HG03135 (cell line): ENCODE measurements around the gene SOX12.
A peak's percentile ranks its signal among the peaks of the same experiment; 100 is the strongest.

ENCODE experiments used
- ATAC-seq: cut with Tn5 transposase; IDR thresholded peaks from one replicate; pipeline ENCODE4 v1.9.1; 2021; ENCODE audit warnings: mild to moderate bottlenecking, moderate library complexity; ENCODE audit not compliant: unreplicated experiment

SOX12 gene

DNA sequence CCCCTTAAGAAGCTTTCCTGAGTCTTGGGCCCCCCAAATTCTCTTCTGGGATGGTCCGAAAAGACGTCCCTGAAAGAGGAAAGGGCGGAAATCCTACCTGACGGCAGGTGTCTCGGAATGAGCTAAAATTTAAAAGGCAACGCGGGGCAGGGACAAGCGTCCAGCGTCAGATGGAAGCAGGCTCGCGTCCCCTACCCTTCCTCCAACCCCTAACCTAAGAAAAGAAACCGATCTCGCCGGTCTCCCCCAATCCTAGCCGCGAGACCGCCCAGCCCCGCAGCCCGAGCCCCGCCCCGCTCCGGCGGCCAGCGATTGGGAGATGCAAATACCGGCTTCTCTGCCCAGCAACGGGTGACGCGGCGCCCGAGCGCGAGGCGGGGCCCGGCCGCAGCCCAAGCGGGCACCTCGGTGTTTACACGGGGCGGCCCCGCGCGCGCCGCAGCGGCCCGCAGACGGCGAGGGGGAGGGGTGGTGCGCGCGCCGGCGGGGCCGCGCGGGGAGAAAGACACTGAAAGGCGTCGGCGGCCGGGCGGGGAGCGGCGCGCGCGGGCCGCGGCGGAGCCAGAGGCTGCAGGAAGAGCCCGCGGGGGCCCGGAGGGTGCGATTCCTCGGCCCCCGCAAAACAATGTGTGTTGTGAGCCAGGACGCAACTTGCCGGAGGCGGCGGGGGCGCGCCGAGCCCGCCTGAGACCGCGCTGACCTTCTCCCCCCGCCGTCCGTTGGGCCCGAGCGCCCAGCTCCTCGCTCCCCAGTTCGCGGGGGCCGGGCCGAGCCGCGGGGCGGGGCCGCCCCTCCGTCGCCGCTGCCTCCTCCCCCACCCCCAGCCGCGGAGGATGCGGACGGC lies at the start of gene SOX12:
TSS of gene SOX12 (plus strand) at position 508 of the 844 bp plus-strand sequence. CDS start 373 bp downstream, outside the sequence.
- ATAC-seq: peak; percentile 77

DNA sequence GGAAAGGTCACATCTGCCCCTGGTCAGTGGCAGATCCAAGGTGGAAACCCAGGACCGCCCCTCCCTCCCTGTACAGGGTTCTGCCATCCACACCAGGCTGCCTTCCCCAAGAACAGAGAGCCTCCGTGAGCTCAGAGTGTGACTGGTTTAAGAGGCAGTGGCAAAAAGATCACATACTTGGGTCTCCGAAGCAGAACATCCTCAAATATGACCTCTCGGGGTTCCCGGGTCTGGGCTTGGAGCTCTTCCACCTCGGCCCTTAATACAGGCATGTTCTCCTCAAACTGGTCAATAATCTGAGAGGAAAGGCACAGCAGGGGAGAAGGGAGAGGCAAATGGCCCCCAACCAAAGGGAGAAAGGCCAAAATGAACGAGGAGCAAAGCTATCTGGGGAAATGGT lies 49.6 kb upstream of the SOX12 start:
- no peak for ATAC-seq

DNA sequence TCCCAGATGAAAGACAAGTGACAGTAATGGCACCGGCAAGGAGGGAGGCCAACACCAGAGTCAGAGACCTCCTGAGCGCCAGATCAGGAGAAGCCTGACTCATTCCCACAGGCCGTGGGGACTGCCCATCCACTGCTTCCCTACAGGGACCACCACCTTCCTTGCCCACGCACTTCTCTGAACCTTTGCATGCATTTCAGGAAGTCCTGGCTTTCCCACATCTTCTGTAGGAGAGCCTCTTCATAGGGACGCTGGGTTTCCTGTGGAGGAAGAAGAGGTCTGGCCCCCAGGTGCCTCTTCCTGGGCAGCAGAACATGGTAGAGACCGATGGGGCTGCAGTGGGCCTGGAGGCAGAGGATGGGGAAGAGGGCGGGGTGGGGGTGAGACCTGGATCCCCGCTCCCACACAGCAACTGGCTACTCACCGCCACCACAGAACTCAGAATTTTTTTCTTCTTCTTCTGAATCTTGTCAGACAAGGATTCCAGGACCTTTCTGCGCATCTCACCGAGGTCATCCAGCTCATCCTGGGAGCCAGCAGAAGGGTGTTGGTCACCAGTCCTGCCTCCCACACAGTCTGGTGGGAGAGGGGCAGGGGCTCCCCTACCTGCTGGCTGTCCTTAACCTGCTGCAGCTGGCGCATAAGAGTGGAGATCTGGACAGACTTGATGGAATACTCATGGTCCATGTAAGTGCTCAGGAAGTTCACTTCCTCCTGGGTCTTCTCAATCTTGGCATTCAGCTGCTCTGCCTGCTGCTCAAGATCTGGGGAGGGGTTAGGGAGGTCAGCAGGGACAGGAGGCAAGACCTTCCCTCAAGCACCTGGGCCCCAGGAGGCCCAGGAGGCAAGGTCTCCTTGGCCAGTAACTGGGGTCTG lies 48.5 kb upstream of the SOX12 start:
- no peak for ATAC-seq

DNA sequence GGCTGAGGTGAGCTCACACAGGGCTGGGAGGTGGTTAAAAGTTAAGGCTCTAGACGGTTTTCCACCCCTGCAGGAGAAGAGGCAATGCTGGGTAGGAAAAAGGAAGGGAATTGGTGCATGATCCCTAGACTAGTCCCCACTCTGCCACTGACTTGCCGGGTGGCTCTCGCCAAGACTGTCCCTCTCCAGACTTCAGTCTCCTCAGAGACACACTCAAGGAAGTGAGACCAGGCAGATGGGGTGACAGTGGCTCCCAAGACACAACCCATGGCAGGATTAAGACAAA lies 47.9 kb upstream of the SOX12 start:
- no peak for ATAC-seq

DNA sequence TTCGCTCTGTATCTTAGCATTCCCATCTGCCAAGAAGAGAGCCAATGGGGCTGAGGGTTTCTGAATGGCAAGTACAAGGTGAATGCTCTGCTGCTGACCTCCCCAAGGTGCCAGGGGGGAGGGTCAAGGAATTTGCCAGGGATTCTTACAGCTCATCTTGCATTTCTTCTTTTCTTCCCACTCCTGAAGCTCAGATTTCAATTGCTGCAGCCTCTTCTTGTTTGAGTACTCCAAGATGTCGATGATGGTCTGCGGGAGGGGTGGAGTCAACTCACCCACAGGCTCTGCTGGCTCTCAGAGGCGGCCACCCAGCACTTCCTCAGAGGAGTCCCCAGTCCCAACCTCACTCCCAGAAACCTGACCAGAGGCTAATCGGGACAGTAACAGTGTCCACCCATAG lies 47.2 kb upstream of the SOX12 start:
- ATAC-seq: no peak

DNA sequence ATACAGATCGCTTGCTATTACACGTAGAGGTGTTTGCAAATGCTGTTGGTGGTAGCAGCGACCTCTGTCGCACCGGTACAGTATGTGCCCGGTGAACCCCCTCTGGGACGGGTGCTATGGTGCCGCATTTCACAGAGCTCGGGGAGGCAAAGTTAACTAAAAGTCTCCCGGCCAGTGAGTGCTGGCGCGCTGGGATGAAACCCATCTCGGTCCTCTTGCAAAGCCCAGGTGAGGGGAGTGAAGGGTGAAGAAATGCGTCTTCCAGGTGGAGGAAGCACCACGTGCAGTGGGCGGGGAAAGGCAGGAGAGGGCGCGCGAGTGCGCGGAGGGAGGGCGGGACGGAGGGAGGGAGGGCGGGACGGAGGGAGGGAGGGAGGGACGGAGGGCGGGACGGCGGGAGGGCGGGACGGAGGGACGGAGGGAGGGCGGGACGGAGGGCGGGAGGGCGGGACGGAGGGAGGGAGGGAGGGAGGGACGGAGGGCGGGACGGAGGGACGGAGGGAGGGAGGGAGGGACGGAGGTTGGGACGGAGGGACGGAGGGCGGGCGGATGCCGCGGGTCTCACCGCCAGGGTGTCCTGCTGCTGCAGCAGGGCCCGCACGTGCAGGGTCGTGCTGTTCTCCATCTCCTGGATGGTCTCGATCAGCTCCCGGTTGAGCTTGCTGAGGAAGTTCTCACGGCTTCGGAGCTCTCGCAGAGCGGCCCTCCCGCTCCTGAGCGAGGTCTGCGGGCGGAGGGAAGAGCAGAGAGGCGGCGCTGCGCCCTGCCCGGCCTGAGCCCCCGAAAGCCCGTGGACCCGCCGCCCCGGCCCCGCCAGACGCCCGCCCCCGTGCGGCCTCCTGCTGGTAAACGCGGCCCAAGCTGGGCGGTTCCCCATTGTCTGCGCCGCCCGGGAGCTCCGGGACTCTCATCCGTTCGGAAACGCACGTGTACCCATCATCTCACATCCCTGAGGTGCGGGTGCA lies 46.5 kb upstream of the SOX12 start:
- ATAC-seq: no peak

DNA sequence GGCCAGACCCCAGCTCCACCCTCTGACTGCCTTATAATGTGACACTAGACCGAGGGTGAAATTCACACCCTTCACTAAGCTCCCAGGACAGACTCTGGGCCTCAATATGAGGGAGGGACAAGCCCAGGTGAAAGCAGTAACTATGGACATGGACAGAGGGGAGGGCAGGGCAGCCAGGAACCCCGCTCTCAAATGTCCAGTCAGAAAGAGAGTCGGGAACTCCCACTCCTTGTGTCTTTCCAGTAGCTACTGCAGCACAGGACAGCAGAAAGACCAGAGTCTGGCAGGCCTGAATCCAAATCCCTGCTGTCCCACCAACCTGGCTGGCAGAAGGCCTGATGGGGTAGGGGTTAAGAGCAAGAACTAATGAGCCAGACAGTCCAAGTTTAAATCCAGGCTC lies 41.2 kb upstream of the SOX12 start:
- no peak for ATAC-seq

DNA sequence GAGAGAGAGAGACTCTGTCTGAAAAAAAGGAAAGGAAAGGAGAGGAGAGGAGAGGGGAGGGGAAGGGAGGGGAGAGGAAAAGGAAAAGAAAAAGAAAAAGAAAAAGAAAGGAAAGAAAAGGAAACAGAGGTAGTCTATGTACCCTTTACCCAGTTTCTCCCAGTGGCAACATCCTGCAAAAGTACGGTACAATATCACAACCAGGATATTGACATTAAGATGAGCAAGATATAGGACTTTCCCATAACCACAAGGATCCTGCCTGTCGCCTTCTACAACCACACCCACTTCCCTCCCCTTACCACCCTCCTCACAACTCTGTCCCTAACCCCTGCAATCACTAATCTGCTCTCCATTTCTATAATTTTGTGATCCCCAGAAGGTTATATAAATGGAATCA lies 38.8 kb upstream of the SOX12 start:
- no peak for ATAC-seq

DNA sequence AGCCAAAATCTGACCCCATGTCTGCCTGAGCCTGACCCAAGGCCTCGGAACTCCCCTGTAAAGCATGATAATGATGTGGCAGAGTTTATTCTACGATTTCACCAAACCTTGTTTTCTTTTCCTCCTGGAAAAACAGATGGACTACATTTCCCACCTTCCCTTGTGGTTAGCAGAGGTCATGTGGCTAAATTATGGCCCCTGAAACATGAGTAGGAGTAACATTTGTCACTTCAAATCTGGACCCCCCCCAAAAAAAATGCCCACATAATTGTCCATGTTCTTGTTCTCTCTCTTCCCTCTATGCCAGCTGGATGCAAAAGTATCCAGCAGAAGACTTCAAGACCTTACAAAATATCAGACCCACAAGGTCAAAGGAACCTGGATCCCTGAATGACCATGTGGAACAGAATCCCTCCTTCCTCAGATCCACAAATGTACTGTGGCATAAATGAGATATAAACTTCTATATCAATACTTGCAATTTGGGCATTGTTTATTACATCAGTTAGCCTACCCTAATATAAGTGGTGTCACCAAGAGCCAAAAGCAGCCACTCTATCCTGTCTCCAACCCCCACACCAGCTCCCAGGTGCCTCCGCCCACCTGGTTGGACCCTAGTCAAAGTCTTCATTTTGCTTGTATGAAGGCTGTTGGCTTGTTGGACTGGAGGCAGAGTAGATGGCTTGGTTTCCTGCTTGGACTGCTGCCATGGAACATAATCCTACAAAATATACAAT lies 36.2 kb upstream of the SOX12 start:
- ATAC-seq: no peak

DNA sequence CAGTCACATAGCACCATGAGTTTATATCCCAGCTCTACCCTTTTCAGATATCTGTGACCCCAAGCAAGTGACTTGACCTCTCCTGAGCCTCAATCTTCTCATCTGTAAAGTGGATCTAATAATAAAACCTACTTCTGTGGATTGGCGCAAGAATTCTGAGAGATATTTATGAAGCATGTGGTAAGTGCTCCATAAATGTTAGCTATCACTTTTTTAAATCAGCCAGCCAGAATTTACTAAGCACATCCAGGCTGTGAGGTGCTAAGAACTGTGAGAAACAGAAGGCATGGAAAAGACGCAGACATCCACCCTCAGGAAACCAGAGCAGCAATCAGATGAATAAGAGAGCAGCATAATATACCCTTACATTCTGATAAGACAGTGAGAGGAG lies 35.7 kb upstream of the SOX12 start:
- ATAC-seq: no peak

DNA sequence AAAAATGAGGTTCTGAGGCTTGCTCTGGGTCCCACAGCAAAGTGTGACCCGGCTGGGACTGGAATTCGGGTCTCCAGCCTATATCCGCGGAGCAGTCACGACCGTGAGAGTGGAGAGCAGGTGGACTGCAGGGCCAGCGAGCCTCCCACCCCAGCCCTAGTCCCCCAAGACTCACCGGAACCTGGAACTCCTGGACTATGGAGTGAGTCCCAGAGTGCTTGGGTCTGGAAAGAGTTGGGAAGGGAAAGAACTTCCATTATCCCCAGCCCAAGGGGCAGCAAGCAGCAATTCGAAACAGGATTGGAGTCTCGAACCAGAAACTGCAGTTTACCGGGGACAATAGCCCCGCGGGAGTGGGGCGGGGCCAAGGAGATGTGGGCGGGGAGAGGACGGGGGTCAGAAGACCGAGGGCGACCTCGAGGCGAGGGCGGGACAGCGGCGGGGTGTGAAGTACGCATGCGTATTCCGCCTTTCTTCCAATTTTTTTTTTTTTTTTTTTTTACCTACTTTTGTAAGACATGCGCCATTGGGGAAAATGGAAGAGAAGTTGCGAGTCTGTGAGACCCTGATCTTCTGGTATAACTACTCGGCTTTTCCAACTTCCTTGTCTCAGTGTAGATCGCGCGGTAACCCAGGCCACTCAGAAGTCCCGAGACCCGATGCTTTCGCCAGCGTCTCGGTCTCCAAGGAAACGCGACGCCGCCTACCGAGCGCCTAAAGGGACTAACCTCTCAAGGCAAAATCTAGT lies 35.1 kb upstream of the SOX12 start, which contains the start of gene C20orf96:
TSS of gene C20orf96 (minus strand) at position 667 of the 748 bp plus-strand sequence. CDS start at position 527, 140 bp downstream.
- ATAC-seq: peak; percentile 77

DNA sequence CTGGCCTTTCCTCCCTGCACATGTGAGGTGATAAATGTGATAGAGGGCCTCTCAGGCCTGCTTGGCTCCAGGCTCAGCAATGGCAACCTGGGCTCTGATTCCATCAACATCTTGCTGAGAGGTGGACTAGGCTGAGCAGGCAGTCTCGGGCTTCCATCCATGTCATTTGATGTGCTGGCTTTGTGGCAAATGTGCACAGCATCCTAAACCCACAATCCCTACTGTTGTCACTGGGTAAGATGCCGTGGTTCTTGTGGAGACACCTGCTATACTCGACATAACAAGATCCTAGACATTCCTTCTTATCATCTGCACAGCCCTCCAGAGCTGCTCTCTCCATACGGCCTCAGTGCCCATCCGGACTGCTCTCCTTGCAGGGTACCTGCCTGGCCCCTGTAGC lies 30.8 kb upstream of the SOX12 start:
- no peak for ATAC-seq

DNA sequence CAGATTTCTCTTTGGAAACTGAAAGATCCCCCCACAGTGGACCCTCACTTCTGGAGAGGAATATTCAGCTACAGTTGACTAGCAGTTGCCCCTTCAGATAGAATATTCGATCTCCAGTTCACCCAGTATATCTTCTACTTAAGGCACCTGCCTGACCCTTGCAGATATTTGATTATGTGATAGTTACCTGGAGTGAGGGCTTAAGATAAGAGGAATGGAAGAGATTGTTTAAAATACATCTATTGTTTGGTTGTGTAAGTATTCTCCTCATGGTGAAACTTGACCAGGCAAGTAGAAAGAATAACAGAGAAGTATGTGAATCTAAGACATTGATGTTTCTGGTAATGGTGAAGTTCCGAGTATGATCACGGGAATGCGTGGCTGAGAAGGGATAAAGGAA lies 29.5 kb upstream of the SOX12 start:
- ATAC-seq: no peak

DNA sequence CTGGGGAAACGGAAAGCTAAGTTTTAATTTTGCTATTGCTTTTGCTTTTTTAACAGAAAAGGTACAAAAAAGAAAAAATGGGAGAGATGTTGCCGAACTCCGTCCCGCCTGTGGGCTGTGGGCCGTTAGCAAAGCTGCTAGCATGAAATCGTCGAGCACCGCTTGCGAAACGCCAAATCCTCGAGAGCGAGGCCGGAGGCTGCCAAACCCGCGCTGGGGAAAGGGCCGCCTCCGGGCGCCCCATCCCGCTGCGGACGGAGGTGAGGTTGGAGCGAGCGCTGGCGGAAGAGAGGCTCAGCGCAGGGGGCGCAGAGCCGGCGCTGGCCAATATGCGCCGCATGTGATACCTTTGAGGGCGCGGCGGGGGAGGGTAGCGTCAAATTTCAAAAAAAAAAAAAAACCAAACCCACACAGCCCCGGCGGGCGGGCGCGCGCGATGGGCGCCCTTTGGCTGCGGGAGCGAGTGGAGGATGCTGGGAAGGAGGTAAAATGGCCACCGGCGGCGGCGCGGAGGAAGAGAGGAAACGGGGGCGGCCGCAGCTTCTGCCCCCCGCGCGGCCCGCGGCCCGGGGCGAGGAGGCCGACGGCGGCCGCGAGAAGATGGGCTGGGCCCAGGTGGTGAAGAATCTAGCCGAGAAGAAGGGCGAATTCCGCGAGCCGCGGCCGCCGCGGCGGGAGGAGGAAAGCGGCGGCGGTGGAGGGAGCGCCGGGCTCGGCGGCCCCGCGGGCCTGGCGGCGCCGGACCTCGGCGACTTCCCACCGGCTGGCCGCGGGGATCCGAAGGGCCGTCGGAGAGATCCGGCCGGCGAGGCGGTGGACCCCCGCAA lies 28.0 kb upstream of the SOX12 start, which contains the start of gene ZCCHC3:
TSS of gene ZCCHC3 (plus strand) at position 473 of the 827 bp plus-strand sequence. CDS start at position 490, 17 bp downstream.
- peak; percentile 74 for ATAC-seq

DNA sequence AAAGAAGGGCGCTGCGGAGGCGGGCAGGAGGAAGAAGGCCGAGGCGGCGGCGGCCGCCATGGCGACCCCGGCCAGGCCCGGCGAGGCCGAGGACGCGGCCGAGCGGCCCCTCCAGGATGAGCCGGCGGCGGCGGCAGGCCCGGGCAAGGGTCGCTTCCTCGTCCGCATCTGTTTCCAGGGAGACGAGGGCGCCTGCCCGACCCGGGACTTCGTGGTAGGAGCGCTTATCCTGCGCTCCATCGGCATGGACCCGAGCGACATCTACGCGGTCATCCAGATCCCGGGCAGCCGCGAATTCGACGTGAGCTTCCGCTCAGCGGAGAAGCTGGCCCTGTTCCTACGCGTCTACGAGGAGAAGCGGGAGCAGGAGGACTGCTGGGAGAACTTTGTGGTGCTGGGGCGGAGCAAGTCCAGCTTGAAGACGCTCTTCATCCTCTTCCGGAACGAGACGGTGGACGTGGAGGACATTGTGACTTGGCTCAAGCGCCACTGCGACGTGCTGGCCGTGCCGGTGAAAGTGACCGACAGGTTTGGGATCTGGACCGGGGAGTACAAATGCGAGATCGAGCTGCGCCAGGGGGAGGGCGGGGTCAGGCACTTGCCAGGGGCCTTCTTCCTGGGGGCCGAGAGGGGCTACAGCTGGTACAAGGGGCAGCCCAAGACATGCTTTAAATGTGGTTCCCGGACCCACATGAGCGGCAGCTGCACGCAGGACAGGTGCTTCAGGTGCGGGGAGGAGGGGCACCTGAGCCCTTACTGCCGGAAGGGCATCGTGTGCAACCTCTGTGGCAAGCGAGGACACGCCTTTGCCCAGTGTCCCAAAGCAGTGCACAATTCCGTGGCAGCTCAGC lies 27.2 kb upstream of the SOX12 start:
- peak; percentile 27 for ATAC-seq

DNA sequence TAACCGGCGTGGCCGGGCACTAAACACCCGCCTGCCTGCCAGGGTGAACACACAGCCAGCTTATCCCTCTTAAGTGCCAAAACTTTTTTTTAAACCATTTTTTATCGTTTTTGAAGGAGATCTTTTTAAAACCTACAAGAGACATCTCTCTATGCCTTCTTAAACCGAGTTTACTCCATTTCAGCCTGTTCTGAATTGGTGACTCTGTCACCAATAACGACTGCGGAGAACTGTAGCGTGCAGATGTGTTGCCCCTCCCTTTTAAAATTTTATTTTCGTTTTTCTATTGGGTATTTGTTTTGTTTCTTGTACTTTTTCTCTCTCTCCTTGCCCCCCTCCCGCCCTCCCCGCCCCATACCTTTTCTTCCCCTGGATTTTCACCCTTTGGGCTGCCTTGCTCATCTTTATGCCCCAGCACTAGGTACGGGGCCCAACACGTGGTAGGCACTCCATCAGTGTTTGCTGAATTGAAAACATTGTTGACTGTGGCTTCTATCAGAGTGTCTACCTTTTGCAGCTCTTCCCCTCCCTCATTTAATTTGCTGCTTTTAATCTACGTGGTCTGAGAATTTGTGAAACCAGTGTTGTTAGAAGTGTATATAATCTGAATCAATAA lies 26.5 kb upstream of the SOX12 start:
- no peak for ATAC-seq

DNA sequence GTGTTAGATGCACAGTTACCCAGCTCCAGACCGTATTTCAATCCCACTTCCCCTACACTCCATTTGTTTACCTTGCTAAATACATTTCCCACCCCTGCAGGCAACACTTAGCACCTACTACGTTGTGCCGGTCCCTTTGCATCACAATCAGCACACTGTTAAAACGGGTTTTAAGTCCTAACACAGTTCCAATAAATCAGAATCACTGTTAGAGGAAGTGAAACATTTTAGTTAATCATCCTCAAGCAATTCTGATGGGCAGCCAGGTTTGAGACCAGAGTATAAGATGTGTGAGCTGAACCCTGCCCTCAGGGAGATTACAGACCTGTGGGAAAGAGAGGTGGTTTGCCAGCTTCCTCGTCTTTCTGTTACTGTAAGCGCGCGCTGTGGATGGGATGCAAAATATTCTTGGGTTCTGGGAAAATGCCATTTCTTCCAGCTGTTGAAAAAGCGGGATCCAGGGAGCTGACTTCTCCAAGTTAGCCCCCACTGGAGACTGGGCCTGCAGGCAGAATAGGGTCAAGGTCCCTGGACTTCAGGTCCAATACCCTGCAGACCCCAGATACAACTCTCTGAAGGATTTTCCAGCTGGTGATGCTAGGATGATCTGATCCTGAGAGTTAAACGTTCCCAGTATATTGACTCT lies 24.9 kb upstream of the SOX12 start:
- no peak for ATAC-seq
